Sigmoid colon (tissue), 4 donors: ENCODE measurements around the gene PRICKLE3.

Experiments
- CTCF ChIP-seq, 4 experiments: fragments of 450-650 bp in 3 of 4; fragments of 200-600 bp in 1 of 4; IDR thresholded peaks; one replicate each; pipeline ENCODE4 v1.5.1; 2016 to 2019; ENCODE audit warnings: antibody characterized with exemption in 4 of 4, mild to moderate bottlenecking in 3 of 4, moderate library complexity in 2 of 4
- EP300 ChIP-seq, 4 donors: sonication (generic); formaldehyde crosslinking; IDR thresholded peaks; one replicate each; pipeline ENCODE4 v1.6.1; 2017; ENCODE audit warnings: antibody characterized with exemption in 4 of 4
- POLR2AphosphoS5 ChIP-seq, 4 donors: sonication (generic); formaldehyde crosslinking; IDR thresholded peaks; one replicate each; pipeline ENCODE4 v1.6.1; 2017; ENCODE audit warnings: antibody characterized with exemption in 4 of 4

- TF ChIP-seq CTCF (IDR thresholded peaks at IDR 0.05) (no peak), EP300 (IDR thresholded peaks at IDR 0.05) (no peak), POLR2AphosphoS5 (IDR thresholded peaks at IDR 0.05) (no peak)
Observed at GRCh38 chrX:49161632-49162031, 24.5 kb downstream of the PRICKLE3 start.
